ENCODE measurements around the gene FCN1.
"Not testable (repeated sequence)": the region's sequence is repeated elsewhere in the genome, so short reads cannot be mapped to it uniquely, and the experiment has no call there.

Gene FCN1
- total RNA-seq: 0 reads per million in 2 donors

- no peak for DNase-seq
Observed at GRCh38 chr9:134917431-134918373, at the start of gene FCN1. FCN1 (minus strand) TSS chr9:134917912; CDS start chr9:134917871, 41 bp downstream.

GRCh38 chr9:134966697-134967546 is 49.2 kb upstream of the FCN1 start:
- DNase-seq: no peak

- no peak for DNase-seq
Observed at GRCh38 chr9:134966270-134966669, 48.6 kb upstream of the FCN1 start.

GRCh38 chr9:134965851-134966250 is 48.1 kb upstream of the FCN1 start:
- no peak for DNase-seq

GRCh38 chr9:134965411-134965810 is 47.7 kb upstream of the FCN1 start:
- DNase-seq: no peak

- no peak for DNase-seq
Observed at GRCh38 chr9:134964271-134965055, 46.8 kb upstream of the FCN1 start.

GRCh38 chr9:134963546-134963945 is 45.8 kb upstream of the FCN1 start:
- no peak for DNase-seq

- DNase-seq: no peak
Observed at GRCh38 chr9:134962973-134963364, 45.3 kb upstream of the FCN1 start.

GRCh38 chr9:134962065-134962972 is 44.6 kb upstream of the FCN1 start:
- DNase-seq: no peak

- no peak for DNase-seq
Observed at GRCh38 chr9:134961331-134962064, 43.8 kb upstream of the FCN1 start.

GRCh38 chr9:134960701-134961181 is 43.0 kb upstream of the FCN1 start:
- no peak for DNase-seq

- DNase-seq: no peak
Observed at GRCh38 chr9:134959971-134960310, 42.2 kb upstream of the FCN1 start.

GRCh38 chr9:134959126-134959970 is 41.6 kb upstream of the FCN1 start:
- no peak for DNase-seq

- DNase-seq: no peak
Observed at GRCh38 chr9:134957945-134958227, 40.2 kb upstream of the FCN1 start.

- DNase-seq: no peak
Observed at GRCh38 chr9:134957165-134957944, 39.6 kb upstream of the FCN1 start.

- not testable (repeated sequence) for DNase-seq
Observed at GRCh38 chr9:134956387-134956786, 38.7 kb upstream of the FCN1 start.

- no peak for DNase-seq
Observed at GRCh38 chr9:134955801-134956200, 38.1 kb upstream of the FCN1 start.

- DNase-seq: no peak
Observed at GRCh38 chr9:134955156-134955555, 37.4 kb upstream of the FCN1 start.

GRCh38 chr9:134951994-134952393 is 34.3 kb upstream of the FCN1 start:
- DNase-seq: no peak
